Omental fat pad (tissue), 4 donors: ENCODE measurements around the gene SRRD. TPM values are rescaled to one million over a fixed set of nuclear protein-coding genes. Genes with fewer than 3 reads are reported as not detected.

Experiments used
- ATAC-seq: fragments of 150-250 bp; one replicate; pipeline ENCODE4 v1.9.1; 2016; ENCODE audit warnings: mild to moderate bottlenecking, moderate library complexity; ENCODE audit not compliant: low FRiP score
- DNase-seq: peaks from one replicate; pipeline ENCODE4 v3.0.0-alpha.2; 2019; ENCODE audit warnings: low spot score
- CTCF ChIP-seq, 3 donors: fragments of 450-650 bp; IDR thresholded peaks; one replicate each; pipeline ENCODE4 v1.5.1; 2016 to 2017; ENCODE audit warnings: antibody characterized with exemption in 3 of 3, mild to moderate bottlenecking in 3 of 3, moderate library complexity in 2 of 3
- total RNA-seq, 4 donors: library from RNA; depleted of rRNA; stranded (reverse); fragments of >200 nt; gene quantifications; one replicate each; pipeline ENCODE4 v1.1.0, GENCODE V29; 2016

The SRRD gene
- total RNA-seq, 4 donors from 2014 or later: 9.8 to 22.1 (median 13.0) TPM

GRCh38 chr22:26477341-26477731 lies 6.3 kb upstream of the SRRD start:
- no peak for ATAC-seq

GRCh38 chr22:26479043-26479791 lies 4.5 kb upstream of the SRRD start:
- TF ChIP-seq CTCF (IDR thresholded peaks at IDR 0.05): no peak
- no peak for DNase-seq
- ATAC-seq: no peak

More at GRCh38 chr22:26477341-26477731, 6.3 kb upstream of the SRRD start:
- no peak for DNase-seq
- TF ChIP-seq CTCF (IDR thresholded peaks at IDR 0.05): no peak

- DNase-seq: no peak
- no peak for ATAC-seq
- TF ChIP-seq CTCF (IDR thresholded peaks at IDR 0.05): no peak
Measured at GRCh38 chr22:26479792-26480610, 3.7 kb upstream of the SRRD start.

GRCh38 chr22:26480611-26480932 lies 3.1 kb upstream of the SRRD start:
- no peak for TF ChIP-seq CTCF (IDR thresholded peaks at IDR 0.05)
- ATAC-seq (no peak), DNase-seq (no peak)

- DNase-seq (no peak), ATAC-seq (no peak)
- no peak for TF ChIP-seq CTCF (IDR thresholded peaks at IDR 0.05)
Measured at GRCh38 chr22:26481112-26481693, 2.5 kb upstream of the SRRD start.

GRCh38 chr22:26481694-26482093 lies 2.0 kb upstream of the SRRD start:
- TF ChIP-seq CTCF (IDR thresholded peaks at IDR 0.05): no peak
- no peak for DNase-seq
- ATAC-seq: no peak
